C4-2B (cell line): ENCODE measurements around the gene DAAM1.

ENCODE experiments used
- ZFX ChIP-seq: fragments of 450-650 bp; IDR thresholded peaks from 2 replicates; pipeline ENCODE4 v1.6.1; 2017
- TF ChIP-seq, protein P1 (sequence below): fragments of 450-650 bp; conservative IDR thresholded peaks from 2 replicates; pipeline ENCODE4 v1.5.1; 2017; ENCODE audit warnings: mild to moderate bottlenecking

DNA sequence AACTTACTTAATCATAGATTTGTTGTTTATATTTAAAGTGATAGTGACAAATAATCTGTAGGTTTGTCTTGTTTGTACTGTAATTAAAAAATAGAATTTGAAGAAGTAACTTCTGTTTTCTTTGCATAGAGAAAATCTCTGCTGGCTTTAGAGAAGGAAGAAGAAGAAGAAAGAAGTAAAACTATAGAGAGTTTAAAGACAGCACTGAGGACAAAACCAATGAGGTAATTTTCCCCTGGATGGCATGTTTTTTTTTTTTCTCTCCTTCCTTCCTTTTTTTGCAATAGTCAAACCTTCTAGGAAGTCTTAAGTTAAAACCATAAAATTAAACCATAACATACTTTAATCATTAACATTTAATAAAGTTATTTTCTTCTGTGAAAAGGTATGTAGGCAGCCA lies 131.9 kb downstream of the DAAM1 start:
- TF ChIP-seq, protein P1, sequence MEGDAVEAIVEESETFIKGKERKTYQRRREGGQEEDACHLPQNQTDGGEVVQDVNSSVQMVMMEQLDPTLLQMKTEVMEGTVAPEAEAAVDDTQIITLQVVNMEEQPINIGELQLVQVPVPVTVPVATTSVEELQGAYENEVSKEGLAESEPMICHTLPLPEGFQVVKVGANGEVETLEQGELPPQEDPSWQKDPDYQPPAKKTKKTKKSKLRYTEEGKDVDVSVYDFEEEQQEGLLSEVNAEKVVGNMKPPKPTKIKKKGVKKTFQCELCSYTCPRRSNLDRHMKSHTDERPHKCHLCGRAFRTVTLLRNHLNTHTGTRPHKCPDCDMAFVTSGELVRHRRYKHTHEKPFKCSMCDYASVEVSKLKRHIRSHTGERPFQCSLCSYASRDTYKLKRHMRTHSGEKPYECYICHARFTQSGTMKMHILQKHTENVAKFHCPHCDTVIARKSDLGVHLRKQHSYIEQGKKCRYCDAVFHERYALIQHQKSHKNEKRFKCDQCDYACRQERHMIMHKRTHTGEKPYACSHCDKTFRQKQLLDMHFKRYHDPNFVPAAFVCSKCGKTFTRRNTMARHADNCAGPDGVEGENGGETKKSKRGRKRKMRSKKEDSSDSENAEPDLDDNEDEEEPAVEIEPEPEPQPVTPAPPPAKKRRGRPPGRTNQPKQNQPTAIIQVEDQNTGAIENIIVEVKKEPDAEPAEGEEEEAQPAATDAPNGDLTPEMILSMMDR, result no peak
- no peak for TF ChIP-seq ZFX
